K562 (cell line): ENCODE results near the gene ACOT7. TPM values are rescaled to one million over a fixed set of nuclear protein-coding genes. Genes with fewer than 3 reads are reported as not detected.

Experiments used
- ATF4 ChIP-seq: fragments of 450-650 bp; formaldehyde crosslinking; IDR thresholded peaks from 2 replicates; pipeline ENCODE4 v1.4.0; 2022; ENCODE audit warnings: mild to moderate bottlenecking, moderate library complexity
- ATF7 ChIP-seq: fragments of 450-650 bp; IDR thresholded peaks from 2 replicates; pipeline ENCODE4 v1.7.1; 2014; ENCODE audit warnings: mild to moderate bottlenecking, moderate library complexity
- BDP1 ChIP-seq: IDR thresholded peaks from 3 replicates; pipeline ENCODE4 v1.6.1; 2011; ENCODE audit not compliant: insufficient read length, insufficient read depth
- DIDO1 ChIP-seq: fragments of 450-650 bp; IDR thresholded peaks from 2 replicates; pipeline ENCODE4 v1.6.1; 2016; ENCODE audit warnings: low read depth, missing biosample characterization, missing genetic modification characterization
- DLX4 ChIP-seq: fragments of 250-450 bp; sonication (Bioruptor Pico); IDR thresholded peaks from 2 replicates; pipeline ENCODE4 v1.6.1; 2021; ENCODE audit warnings: mild to moderate bottlenecking
- EGR1 ChIP-seq: fragments of 450-650 bp; conservative IDR thresholded peaks from 2 replicates; pipeline ENCODE4 v1.6.1; 2017; ENCODE audit warnings: mild to moderate bottlenecking
- ELF2 ChIP-seq: fragments of 250-450 bp; sonication (Bioruptor Pico); IDR thresholded peaks from 2 replicates; pipeline ENCODE4 v1.5.0; 2021; ENCODE audit warnings: mild to moderate bottlenecking
- ETS2 ChIP-seq: IDR thresholded peaks from 2 replicates; pipeline ENCODE4 v1.6.1; 2016; ENCODE audit warnings: borderline replicate concordance, missing genetic modification characterization, mild to moderate bottlenecking, moderate library complexity, missing compliant biosample characterization; ENCODE audit not compliant: poor library complexity, severe bottlenecking
- FUS ChIP-seq: fragments of 200-400 bp; formaldehyde crosslinking; optimal IDR thresholded peaks from 2 replicates; pipeline ENCODE3; 2017; ENCODE audit warnings: low read depth, low read length
- GTF2E2 ChIP-seq: fragments of 200-800 bp; sonication (Bioruptor generic); IDR thresholded peaks from 2 replicates; pipeline ENCODE4 v1.6.1; 2016; ENCODE audit warnings: missing genetic modification characterization, missing compliant biosample characterization
- IRF1 ChIP-seq: sonication (generic); formaldehyde crosslinking; IDR thresholded peaks from 2 replicates; pipeline ENCODE4 v1.8.0; 2022; ENCODE audit warnings: missing genetic modification reagents, mild to moderate bottlenecking, borderline replicate concordance
- LEF1 ChIP-seq: fragments of 450-650 bp; IDR thresholded peaks from 2 replicates; pipeline ENCODE4 v1.6.1; 2016; ENCODE audit warnings: mild to moderate bottlenecking
- MAFG ChIP-seq: fragments of 450-650 bp; conservative IDR thresholded peaks from 2 replicates; pipeline ENCODE4 v1.6.1; 2016; ENCODE audit warnings: missing genetic modification characterization, missing compliant biosample characterization
- MYBL2 ChIP-seq, 2 experiments: fragments of 450-650 bp in 1 of 2; sonication (generic) in 1 of 2; formaldehyde crosslinking in 1 of 2; IDR thresholded peaks; 2 replicates each; pipeline versions ENCODE4 v1.6.1 to v1.8.1; 2017 to 2022; ENCODE audit warnings: borderline replicate concordance in 1 of 2, inconsistent platforms in 1 of 2, low read depth in 1 of 2, mild to moderate bottlenecking in 1 of 2, missing genetic modification reagents in 1 of 2, moderate library complexity in 1 of 2
- POLR2G ChIP-seq: fragments of 200-400 bp; formaldehyde crosslinking; IDR thresholded peaks from 2 replicates; pipeline ENCODE4 v1.6.1; 2017; ENCODE audit warnings: low read depth, mild to moderate bottlenecking, antibody characterized with exemption, low read length, moderate library complexity
- SMARCE1 ChIP-seq: fragments of 450-650 bp; IDR thresholded peaks from 2 replicates; pipeline ENCODE4 v1.7.1; 2016; ENCODE audit warnings: mild to moderate bottlenecking
- TAF1 ChIP-seq: IDR thresholded peaks from 2 replicates; pipeline ENCODE4 v1.6.1; 2011; ENCODE audit warnings: mild to moderate bottlenecking, low read length, moderate library complexity; ENCODE audit not compliant: insufficient read depth, control insufficient read depth, severe bottlenecking; ENCODE audit errors: extremely low read depth
- TEAD1 ChIP-seq, 2 experiments: fragments of 450-650 bp in 1 of 2; sonication (generic) in 1 of 2; formaldehyde crosslinking; IDR thresholded peaks; 2 replicates each; pipeline versions ENCODE4 v1.4.0 to v1.8.0; 2020 to 2022; ENCODE audit warnings: mild to moderate bottlenecking in 2 of 2, missing genetic modification reagents in 1 of 2
- TFAM ChIP-seq: fragments of 250-450 bp; sonication (Bioruptor Pico); conservative IDR thresholded peaks from 2 replicates; pipeline ENCODE4 v1.5.0; 2021; ENCODE audit warnings: mild to moderate bottlenecking, moderate library complexity
- ZBTB8A ChIP-seq: fragments of 450-650 bp; IDR thresholded peaks from 2 replicates; pipeline ENCODE4 v1.6.1; 2018; ENCODE audit warnings: mild to moderate bottlenecking, moderate library complexity; ENCODE audit not compliant: partially characterized antibody
- ZKSCAN1 ChIP-seq: fragments of 150-350 bp; IDR thresholded peaks from 2 replicates; pipeline ENCODE4 v1.6.1; 2016; ENCODE audit warnings: low read depth, low read length
- ZNF124 ChIP-seq: sonication (generic); formaldehyde crosslinking; IDR thresholded peaks from 2 replicates; pipeline ENCODE4 v1.8.1; 2022; ENCODE audit warnings: missing genetic modification reagents
- ZNF165 ChIP-seq: fragments of 250-450 bp; sonication (Bioruptor Pico); IDR thresholded peaks from 2 replicates; pipeline ENCODE4 v1.4.0; 2020; ENCODE audit warnings: borderline replicate concordance
- ZNF277 ChIP-seq: fragments of 250-450 bp; sonication (Bioruptor Pico); IDR thresholded peaks from 2 replicates; pipeline ENCODE4 v1.8.0; 2022; ENCODE audit warnings: inconsistent platforms, mild to moderate bottlenecking, moderate library complexity, borderline replicate concordance
- ZNF444 ChIP-seq: fragments of 250-450 bp; sonication (Bioruptor Pico); IDR thresholded peaks from 2 replicates; pipeline ENCODE4 v1.4.0; 2020; ENCODE audit warnings: mild to moderate bottlenecking, moderate library complexity
- ZNF445 ChIP-seq: fragments of 250-450 bp; sonication (Bioruptor Pico); IDR thresholded peaks from 2 replicates; pipeline ENCODE4 v1.4.0; 2020; ENCODE audit warnings: low read depth, mild to moderate bottlenecking, moderate library complexity
- polyA plus RNA-seq, 8 experiments: library from polyadenylated mRNA; depleted of rRNA in 4 of 8; stranded (reverse) in 5 of 8; unstranded in 3 of 8; fragments of >200 nt; fragmentation: Nextera tagmentation in 2 of 8; fragmentation: Illumina TruSeq in 1 of 8; extraction: Ambion mirVana in 2 of 8; extraction: Trizol in 1 of 8; gene quantifications; 2 replicates each; pipeline versions ENCODE4 v1.2.1 to v1.2.3, GENCODE V29; 2011 to 2014; ENCODE audit warnings: inconsistent platforms in 1 of 8, missing spikeins in 1 of 8
- total RNA-seq, 7 experiments: library from RNA; depleted of rRNA in 6 of 7; stranded (reverse); fragments of >200 nt in 6 of 7; fragmentation: Illumina TruSeq in 2 of 7; extraction: Trizol in 2 of 7; gene quantifications; 2 replicates each; pipeline versions ENCODE4 v1.2.1 to v1.2.3, GENCODE V29; 2011 to 2021; ENCODE audit warnings: low replicate concordance in 1 of 7

Gene ACOT7
- total and polyA plus RNA-seq, 9 of the 15 experiments (the other 6 are each of a cell fraction or from before 2014, with no cell fraction given) = 7.0 to 92.6 (median 37.2) TPM

- TF ChIP-seq SMARCE1 (no peak), BDP1 (no peak), ZNF165 (CRISPR knock-in tag) (0 out of 2 replicates have a peak, but pooled peaks have one; percentile 48), ZNF445 (CRISPR knock-in tag) (no peak), LEF1 (no peak), POLR2G (no peak), FUS (peak; percentile 45), TEAD1 (CRISPR knock-in tag; IDR thresholded peaks at IDR 0.05) (peak; percentile 59 to 96; a peak in 3 of 4 replicates), MYBL2 (IDR thresholded peaks at IDR 0.05; ENCODE audit: low read depth) (no peak), MYBL2 (CRISPR knock-in tag; IDR thresholded peaks at IDR 0.05; ENCODE audit: borderline replicate concordance) (peak; percentile 72; the same call in 1 of the 2 replicates), ETS2 (no peak), ATF7 (no peak), TAF1 (peak; percentile 28), ZKSCAN1 (no peak), TFAM (CRISPR knock-in tag) (no peak), DIDO1 (no peak), ZNF444 (CRISPR knock-in tag) (no peak), ELF2 (CRISPR knock-in tag) (peak; percentile 26; the same call in 1 of the 2 replicates), ZNF124 (peak; percentile 94; the same call in 1 of the 2 replicates), MAFG (tag) (no peak), ZBTB8A (no peak), IRF1 (peak; percentile 82; the same call in 1 of the 2 replicates), GTF2E2 (tag) (no peak), ZNF277 (CRISPR knock-in tag) (no peak), DLX4 (CRISPR knock-in tag) (no peak), EGR1 (no peak), ATF4 (CRISPR knock-in tag) (peak; percentile 52; the same call in 1 of the 2 replicates)
Observed at GRCh38 chr1:6245086-6245868, 148.3 kb downstream of the ACOT7 start (continued).
